OCI-LY3 (cell line): Measurements from ENCODE around the gene LBR.

ENCODE experiments used
- EZH2phosphoT487 ChIP-seq: fragments of 200-600 bp; shearing (Covaris generic); IDR thresholded peaks from 2 replicates; pipeline ENCODE4 v1.6.1; 2018; ENCODE audit warnings: antibody characterized with exemption, mixed run types, low read depth
- TF ChIP-seq, protein P1 (sequence below): fragments of 200-600, 300-600 bp; sonication (generic); IDR thresholded peaks from 2 replicates; pipeline ENCODE4 v1.5.1; 2014; ENCODE audit warnings: antibody characterized with exemption, low read length, low read depth

- TF ChIP-seq EZH2phosphoT487 = no peak
- TF ChIP-seq, protein P1, sequence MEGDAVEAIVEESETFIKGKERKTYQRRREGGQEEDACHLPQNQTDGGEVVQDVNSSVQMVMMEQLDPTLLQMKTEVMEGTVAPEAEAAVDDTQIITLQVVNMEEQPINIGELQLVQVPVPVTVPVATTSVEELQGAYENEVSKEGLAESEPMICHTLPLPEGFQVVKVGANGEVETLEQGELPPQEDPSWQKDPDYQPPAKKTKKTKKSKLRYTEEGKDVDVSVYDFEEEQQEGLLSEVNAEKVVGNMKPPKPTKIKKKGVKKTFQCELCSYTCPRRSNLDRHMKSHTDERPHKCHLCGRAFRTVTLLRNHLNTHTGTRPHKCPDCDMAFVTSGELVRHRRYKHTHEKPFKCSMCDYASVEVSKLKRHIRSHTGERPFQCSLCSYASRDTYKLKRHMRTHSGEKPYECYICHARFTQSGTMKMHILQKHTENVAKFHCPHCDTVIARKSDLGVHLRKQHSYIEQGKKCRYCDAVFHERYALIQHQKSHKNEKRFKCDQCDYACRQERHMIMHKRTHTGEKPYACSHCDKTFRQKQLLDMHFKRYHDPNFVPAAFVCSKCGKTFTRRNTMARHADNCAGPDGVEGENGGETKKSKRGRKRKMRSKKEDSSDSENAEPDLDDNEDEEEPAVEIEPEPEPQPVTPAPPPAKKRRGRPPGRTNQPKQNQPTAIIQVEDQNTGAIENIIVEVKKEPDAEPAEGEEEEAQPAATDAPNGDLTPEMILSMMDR = no peak
These were observed 21.9 kb upstream of the LBR start for GRCh38 chr1:225449774-225450173.
